Body of pancreas (tissue), 4 donors: ENCODE results near the gene KLHL17.

Experiments
- CTCF ChIP-seq, 7 experiments: fragments of 450-650 bp in 4 of 7; fragments of 200-600 bp in 3 of 7; sonication (generic) in 3 of 7; IDR thresholded peaks; one replicate each; pipeline ENCODE4 v1.5.1; 2016 to 2019; ENCODE audit warnings: antibody characterized with exemption in 7 of 7
- POLR2A ChIP-seq, 3 donors: fragments of 450-650 bp; IDR thresholded peaks; one replicate each; pipeline ENCODE4 v1.6.1; 2016; ENCODE audit warnings: antibody characterized with exemption in 3 of 3, mild to moderate bottlenecking in 2 of 3

GRCh38 chr1:954927-955326 lies 5.5 kb upstream of the KLHL17 start:
- no peak for TF ChIP-seq CTCF (IDR thresholded peaks at IDR 0.05)
- TF ChIP-seq POLR2A (IDR thresholded peaks at IDR 0.05), result no peak
